Right atrium auricular region (tissue), 2 donors: ENCODE results near the gene MYO18A. TPM values are rescaled to one million over a fixed set of nuclear protein-coding genes. Genes with fewer than 3 reads are reported as not detected.

Experiments
- DNase-seq: peaks from one replicate; pipeline ENCODE4 v3.0.0-alpha.2; 2019; ENCODE audit warnings: low spot score
- H3K27ac ChIP-seq, 2 donors: fragments of 200-600 bp; sonication (generic); 1 replicate in 1 of 2; 2 replicates in 1 of 2; pipeline ENCODE4 v1.5.1; 2016 to 2019
- H3K27me3 ChIP-seq, 2 donors: fragments of 200-600 bp; sonication (generic); one replicate each; pipeline versions ENCODE4 v1.5.1 to v1.6.0; 2017 to 2019
- H3K36me3 ChIP-seq: fragments of 200-600 bp; sonication (generic); one replicate; pipeline ENCODE4 v1.5.1; 2016
- H3K4me1 ChIP-seq, 2 donors: fragments of 200-600 bp; sonication (generic); one replicate each; pipeline versions ENCODE4 v1.5.1 to v1.6.0; 2017 to 2019
- H3K4me3 ChIP-seq, 2 donors: fragments of 200-600 bp; sonication (generic); 1 replicate in 1 of 2; 2 replicates in 1 of 2; pipeline ENCODE4 v1.5.1; 2017 to 2019; ENCODE audit warnings: mild to moderate bottlenecking in 1 of 2, moderate library complexity in 1 of 2
- H3K9me3 ChIP-seq, 2 donors: fragments of 200-600 bp; sonication (generic); one replicate each; pipeline ENCODE4 v1.5.1; 2019
- CTCF ChIP-seq, 2 donors: fragments of 200-600 bp; sonication (generic); IDR thresholded peaks; one replicate each; pipeline ENCODE4 v1.5.1; 2019; ENCODE audit warnings: antibody characterized with exemption in 2 of 2
- total RNA-seq, 2 donors: library from RNA; depleted of rRNA; stranded (reverse); fragments of >200 nt; gene quantifications; one replicate each; pipeline ENCODE4 v1.1.0, GENCODE V29; 2016

MYO18A gene
- total RNA-seq, 2 donors from 2014 or later = 159 to 219 TPM

GRCh38 chr17:29060475-29060874, 119.7 kb downstream of the MYO18A start:
- H3K9me3 ChIP-seq = no peaks in the 10 kb centered on the region
- no peak overlapping the region for H3K27ac ChIP-seq
- H3K4me3 ChIP-seq = no peak overlapping the region
- no peak for DNase-seq
- no peaks in the 10 kb centered on the region for H3K27me3 ChIP-seq
- H3K36me3 ChIP-seq = no peaks in the 10 kb centered on the region
- H3K4me1 ChIP-seq = peaks cover 0 to 15% of the 10 kb centered on the region in 2 donors
- TF ChIP-seq CTCF (IDR thresholded peaks at IDR 0.05) = no peak

GRCh38 chr17:29059281-29059680, 120.9 kb downstream of the MYO18A start:
- Histone ChIP-seq H3K9me3 (no peaks in the 10 kb centered on the region), H3K4me1 (peaks cover 0 to 15% of the 10 kb centered on the region in 2 donors), H3K4me3 (no peak overlapping the region), H3K27me3 (no peaks in the 10 kb centered on the region), H3K27ac (no peak overlapping the region), H3K36me3 (no peaks in the 10 kb centered on the region)
- DNase-seq = no peak
- TF ChIP-seq CTCF (IDR thresholded peaks at IDR 0.05) = no peak

GRCh38 chr17:29058391-29058790, 121.8 kb downstream of the MYO18A start:
- no peak for DNase-seq
- H3K9me3 ChIP-seq = no peaks in the 10 kb centered on the region
- H3K36me3 ChIP-seq = no peaks in the 10 kb centered on the region
- H3K27ac ChIP-seq = no peak overlapping the region
- TF ChIP-seq CTCF (IDR thresholded peaks at IDR 0.05) = no peak
- no peak overlapping the region for H3K4me3 ChIP-seq
- no peaks in the 10 kb centered on the region for H3K27me3 ChIP-seq
- peaks cover 0 to 15% of the 10 kb centered on the region in 2 donors for H3K4me1 ChIP-seq

- H3K27me3 ChIP-seq = no peaks in the 10 kb centered on the region
- no peak overlapping the region for H3K4me3 ChIP-seq
- no peak overlapping the region for H3K27ac ChIP-seq
- peaks cover 0 to 15% of the 10 kb centered on the region in 2 donors for H3K4me1 ChIP-seq
- no peaks in the 10 kb centered on the region for H3K36me3 ChIP-seq
- no peak for TF ChIP-seq CTCF (IDR thresholded peaks at IDR 0.05)
- H3K9me3 ChIP-seq = no peaks in the 10 kb centered on the region
- DNase-seq = no peak
Observed at GRCh38 chr17:29057361-29057760, 122.8 kb downstream of the MYO18A start.

GRCh38 chr17:29054835-29055234, 125.4 kb downstream of the MYO18A start:
- Histone ChIP-seq H3K27me3 (no peaks in the 10 kb centered on the region), H3K9me3 (no peaks in the 10 kb centered on the region), H3K4me1 (no peaks in the 10 kb centered on the region), H3K36me3 (no peaks in the 10 kb centered on the region), H3K27ac (no peak overlapping the region), H3K4me3 (no peak overlapping the region)
- TF ChIP-seq CTCF (IDR thresholded peaks at IDR 0.05) = no peak
- DNase-seq = no peak

- H3K27me3 ChIP-seq = no peaks in the 10 kb centered on the region
- H3K36me3 ChIP-seq = no peaks in the 10 kb centered on the region
- no peak overlapping the region for H3K27ac ChIP-seq
- no peaks in the 10 kb centered on the region for H3K4me1 ChIP-seq
- no peak overlapping the region for H3K4me3 ChIP-seq
- no peak for DNase-seq
- no peaks in the 10 kb centered on the region for H3K9me3 ChIP-seq
- no peak for TF ChIP-seq CTCF (IDR thresholded peaks at IDR 0.05)
Observed at GRCh38 chr17:29051731-29052130, 128.5 kb downstream of the MYO18A start.
